Measurements from ENCODE around the gene CNRIP1.
"Not testable (repeated sequence)": the region's sequence is repeated elsewhere in the genome, so short reads cannot be mapped to it uniquely, and the experiment has no call there.

The CNRIP1 gene, protein sequence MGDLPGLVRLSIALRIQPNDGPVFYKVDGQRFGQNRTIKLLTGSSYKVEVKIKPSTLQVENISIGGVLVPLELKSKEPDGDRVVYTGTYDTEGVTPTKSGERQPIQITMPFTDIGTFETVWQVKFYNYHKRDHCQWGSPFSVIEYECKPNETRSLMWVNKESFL
- 0.15 to 9.0 reads per million in 2 donors for total RNA-seq

DNA sequence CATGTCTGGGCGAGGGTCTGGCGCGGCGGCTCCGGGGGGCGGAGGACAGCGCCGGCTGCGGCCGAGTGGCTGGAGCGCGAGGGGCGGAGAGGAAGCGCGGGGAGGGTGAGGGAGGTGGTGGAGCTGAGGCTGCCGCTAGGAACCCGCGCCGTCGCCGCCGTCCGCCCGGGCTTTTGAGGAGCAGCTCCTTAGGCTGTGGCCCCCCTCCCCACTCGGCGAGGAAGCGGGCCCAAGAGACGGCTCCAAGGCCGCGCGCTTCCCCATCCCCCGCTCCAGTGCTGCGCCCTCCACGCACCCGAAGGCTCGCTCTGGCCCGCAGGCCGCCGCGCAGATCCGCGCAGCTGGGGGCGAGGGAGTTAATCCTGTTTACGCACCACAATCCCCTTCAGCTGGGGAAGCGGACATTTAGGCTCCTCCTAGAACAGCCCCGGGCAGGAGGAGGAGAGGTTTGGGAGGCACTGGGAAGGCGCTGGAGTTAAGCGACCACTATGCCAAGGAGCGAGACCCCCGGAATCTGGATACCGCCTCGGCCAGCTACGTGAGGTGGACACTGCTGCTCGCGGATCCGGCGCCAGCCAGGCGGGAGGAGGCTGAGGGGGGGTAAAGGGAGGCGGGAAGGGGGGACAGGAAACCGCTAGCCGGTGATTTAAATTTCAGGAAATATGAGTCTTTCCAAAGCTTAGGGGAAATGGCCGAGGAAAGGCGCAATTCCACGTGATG lies at the start of gene CNRIP1:
Gene CNRIP1, minus strand, starts transcription at position 552 of the 720 bp plus-strand sequence. Its CDS starts 549 bp downstream, at position 3.
- DNase-seq, result peak; percentile 17

DNA sequence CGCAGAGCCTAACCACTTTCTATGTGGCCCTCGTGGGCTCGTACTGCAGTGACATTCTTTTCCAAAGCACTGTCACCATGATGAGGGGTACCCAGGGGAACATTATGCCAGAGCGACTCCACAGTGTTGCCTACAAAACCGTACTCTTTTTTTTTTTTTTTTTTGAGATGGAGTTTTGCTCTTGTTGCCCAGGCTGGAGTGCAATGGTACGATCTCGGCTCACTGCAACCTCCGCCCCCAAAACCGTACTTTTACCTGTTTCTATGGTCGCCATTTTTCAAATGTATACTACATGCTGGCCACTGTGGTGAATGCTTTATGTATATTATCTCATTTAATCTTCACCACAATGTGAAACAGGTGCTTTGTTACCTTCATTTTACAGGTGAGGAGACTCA lies 49.6 kb upstream of the CNRIP1 start:
- no peak for DNase-seq

DNA sequence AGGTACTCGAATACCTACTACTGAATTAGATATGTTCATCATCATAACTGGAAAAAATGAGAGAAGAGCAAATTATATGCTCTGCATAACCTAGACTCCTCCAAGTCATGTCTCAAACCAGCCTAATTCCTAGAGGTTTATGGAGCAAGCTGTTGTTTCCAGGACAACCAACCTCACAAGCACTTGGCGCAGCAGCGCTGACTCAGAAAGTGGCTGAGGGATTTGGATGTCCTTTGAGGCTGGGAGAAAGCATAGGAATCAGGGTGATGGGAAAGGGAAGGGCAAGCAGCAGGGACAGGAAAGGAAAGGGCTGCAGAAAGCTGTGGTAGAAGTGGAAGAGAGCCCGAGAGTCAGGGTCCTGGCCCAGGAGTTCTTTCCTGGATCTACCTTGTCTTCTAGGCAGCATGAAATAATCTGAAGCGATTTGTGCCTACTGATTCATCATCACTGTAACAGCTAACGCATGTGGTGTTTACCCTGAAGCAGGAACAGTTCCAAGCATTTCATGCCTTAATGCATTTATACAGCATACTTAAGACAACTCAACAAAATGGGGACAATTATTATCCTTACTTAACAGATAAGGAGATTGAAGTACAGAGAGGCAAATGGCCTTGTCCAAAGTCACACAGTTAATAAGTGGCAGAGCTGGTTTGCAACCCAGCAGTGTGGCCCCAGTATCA lies 49.0 kb upstream of the CNRIP1 start:
- DNase-seq, result no peak

DNA sequence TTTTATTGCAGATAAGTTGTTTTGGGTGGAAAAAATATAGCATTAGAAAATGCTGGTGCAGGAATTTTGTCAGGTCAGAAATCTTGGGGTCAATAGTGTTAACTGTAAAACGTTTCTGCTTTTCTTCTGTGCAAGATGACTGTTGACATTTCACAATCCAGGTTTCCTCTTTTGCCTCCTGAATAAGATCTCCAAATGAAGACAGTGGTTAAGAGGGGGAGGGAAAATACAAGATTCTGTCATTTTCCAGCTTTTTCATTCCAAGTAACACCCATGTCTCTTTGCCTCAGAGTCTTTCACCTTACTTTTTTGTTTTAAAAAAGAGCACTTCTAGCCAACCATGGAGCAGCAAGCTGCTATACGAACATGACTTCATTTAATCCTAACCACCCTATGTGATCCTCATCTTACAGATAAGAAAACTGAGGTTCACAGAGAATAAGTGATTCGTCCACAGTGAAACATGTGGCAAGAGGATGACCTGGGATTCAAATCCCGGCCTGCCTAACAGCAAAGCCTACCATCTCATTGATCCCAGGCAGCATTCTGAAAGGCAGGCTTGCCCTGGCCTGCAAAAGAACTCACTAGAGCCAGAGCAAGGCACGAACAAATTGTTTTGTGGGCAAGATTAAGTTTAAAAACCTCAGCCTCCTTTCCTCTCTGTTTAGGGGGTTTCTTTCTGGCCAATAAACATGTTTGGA lies 48.4 kb upstream of the CNRIP1 start:
- DNase-seq, result no peak

DNA sequence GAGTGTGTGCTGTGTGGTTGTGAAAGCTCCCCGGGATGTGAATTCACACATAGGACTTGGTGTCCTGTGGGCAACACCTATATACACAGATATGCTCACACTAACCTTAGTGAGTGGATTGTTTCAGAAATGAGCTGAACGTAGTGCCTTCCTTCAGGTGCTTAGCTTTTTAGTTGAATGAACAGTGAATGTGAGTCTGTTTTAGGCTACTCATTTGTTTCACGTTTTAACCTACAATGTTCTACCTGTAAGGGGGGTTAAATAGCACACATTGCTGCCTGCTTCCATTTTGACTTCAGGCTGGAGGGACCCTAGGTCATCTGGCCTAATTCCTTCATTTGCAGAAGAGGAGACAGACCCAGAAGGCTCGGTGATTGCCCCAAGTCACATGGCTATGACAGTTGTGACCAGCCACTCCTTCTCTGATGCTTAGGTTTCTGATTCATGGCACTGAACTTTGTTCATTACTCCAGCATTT lies 46.4 kb upstream of the CNRIP1 start:
- DNase-seq, result no peak

DNA sequence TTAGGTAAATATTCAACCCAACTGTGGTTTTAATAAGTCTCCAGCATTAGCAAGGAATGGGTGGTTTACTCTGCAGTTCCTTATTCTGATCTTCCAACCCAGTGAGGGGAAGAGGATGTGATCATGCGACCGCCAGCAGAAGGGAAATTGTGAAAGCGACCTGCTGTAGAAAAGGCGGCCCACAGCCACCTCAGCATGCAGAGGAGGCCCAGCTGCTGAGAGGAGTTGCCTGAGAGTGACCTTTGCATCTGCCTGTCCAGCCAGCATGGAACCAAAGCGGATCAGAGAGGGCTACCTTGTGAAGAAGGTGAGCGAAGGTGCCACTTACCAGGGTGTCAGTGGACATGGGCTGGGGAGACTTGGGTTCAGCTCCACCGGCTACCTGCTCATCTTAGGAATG lies 45.3 kb upstream of the CNRIP1 start, which contains the start of gene PLEK:
Gene PLEK, plus strand, starts transcription at position 196 of the 400 bp plus-strand sequence. Its CDS starts 70 bp downstream, at position 266.
- DNase-seq, result no peak

DNA sequence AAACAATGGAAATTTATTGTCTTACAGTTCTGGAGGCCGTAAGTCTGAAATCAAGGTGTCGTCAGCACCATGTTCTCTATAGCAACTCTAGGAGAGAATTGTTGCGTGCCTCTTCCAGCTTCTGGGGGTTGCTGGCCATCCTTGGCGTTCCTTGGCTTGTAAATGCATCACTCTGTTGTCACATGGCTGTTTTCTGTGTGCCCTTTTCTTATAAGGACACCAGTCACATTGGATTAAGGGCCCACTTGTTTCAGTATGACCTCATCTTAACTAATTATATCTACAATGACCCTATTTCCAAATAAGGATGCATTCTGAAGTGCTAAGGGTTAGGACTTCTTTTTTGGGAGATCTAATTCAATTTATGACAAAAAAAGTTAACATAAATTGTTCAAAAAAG lies 44.0 kb upstream of the CNRIP1 start:
- no peak for DNase-seq

DNA sequence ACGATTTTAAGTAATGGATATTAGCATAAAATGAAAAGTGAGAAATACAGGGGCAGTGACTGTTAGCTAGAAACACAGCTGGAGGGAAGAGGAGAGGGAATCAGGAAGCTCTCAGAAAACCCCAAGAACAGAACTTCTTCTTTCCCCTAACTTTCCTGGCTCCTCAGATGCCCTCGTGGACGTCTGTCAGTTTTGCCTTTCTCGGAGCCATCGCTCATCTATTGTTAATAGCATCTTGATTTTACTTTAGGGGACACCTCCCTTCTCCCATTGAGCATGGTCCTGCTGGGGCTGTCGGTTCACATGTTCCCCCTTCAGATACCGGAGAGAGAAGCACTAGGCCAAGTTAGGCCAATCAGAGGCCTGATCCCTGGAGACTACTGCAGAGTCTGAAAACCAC lies 43.0 kb upstream of the CNRIP1 start:
- no peak for DNase-seq

DNA sequence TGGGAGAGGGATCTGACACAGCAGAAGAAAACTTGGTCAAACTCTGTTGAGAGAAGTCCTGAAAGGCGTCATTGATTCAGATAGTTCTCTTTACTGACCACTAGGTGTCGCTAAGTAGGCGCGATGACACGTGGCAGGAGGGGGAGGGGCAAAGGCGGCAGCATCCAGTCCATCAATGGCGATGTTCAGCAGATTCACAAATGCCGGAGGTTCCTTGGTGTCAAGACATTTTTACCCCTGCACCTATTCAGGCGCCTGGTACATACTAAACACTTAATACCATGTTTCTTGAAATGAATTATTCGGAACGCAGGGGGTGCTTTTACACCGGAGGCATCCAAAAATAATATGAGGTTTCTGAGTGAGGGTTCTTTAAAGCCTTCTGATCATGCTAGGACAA lies 42.3 kb upstream of the CNRIP1 start:
- DNase-seq, result peak; percentile 19

DNA sequence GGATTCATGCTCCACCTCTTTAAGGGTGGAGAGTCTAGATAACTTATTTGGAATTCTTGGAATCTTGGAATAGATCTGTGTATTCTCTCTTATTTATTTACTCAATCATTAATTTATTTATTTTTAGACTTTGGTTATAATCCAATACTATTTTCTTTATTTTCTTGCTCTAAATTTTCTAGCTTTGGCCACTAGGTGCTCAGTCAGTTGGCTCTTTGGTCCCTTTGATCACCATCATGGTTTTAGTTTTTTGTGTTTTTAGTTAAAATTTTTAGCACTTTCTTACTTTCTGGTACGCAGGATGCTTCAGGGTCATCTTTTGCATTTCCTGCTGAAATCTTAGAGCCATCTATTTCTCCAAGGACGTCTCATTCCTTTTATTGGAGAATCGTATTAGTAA lies 40.1 kb upstream of the CNRIP1 start:
- DNase-seq, result no peak

DNA sequence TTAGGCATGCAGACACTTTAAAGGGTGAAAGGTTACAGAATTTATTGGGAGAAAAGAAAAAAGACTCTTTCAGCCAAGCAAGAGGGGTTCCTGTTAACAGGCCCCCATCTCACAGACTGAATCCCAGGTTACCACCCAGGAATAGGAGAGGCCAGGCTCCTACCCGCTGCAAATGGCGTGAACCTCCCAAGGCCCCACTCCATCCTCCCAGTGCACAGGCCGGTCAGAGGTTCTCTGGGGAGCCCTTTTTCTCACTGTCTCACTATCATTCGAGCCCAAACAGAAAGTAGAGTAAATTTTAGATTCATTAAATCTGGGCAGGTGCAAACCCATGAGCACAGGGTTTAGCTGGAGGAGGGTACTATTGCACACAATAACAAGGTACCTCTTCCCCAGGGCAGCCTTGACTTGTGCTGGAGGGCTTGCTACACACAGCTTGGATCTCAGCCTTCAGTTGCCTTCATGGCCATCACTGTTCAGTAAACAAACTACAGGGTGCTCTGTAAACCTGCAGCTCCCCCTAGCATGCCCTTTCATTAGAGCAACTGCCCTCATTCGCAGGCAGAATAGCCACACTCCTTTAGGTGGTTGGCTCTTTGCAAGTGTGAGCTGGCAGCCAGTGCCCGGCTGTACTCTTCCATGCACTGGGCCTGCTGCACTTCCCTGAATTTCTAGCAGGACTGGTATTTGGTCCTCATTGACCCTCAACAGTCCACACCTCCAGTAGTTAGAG lies 38.0 kb upstream of the CNRIP1 start:
- DNase-seq, result no peak

DNA sequence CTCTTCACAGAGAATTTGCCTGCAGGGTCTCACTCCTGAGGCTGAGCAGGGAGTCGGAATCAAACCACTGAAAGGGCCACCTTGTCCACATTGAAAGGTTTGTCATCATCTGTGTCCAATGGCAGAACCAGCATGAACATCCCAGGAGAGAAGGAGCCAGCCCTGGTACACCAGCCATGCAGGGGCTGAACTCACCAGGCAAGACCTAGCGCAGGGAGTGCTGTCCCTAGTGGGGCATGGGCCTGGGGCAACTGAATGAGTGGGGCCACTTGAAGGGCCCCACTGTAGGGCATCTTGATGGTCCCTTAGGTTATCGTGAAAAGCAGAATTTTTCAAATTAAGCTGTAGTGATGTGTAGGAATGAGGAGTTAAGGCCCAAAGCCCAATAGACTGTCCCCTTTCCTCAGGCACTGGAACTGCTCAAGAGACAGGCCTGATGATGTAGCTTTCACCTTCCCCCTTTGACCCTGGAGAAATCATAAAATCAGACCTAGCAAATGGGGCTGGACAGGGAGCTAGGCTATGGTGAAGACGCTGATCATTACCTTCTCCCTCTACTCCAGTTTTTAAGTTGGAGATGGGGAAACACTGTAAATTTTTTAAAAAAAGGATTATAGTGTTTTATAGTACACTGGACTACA lies 37.0 kb upstream of the CNRIP1 start:
- DNase-seq, result no peak

DNA sequence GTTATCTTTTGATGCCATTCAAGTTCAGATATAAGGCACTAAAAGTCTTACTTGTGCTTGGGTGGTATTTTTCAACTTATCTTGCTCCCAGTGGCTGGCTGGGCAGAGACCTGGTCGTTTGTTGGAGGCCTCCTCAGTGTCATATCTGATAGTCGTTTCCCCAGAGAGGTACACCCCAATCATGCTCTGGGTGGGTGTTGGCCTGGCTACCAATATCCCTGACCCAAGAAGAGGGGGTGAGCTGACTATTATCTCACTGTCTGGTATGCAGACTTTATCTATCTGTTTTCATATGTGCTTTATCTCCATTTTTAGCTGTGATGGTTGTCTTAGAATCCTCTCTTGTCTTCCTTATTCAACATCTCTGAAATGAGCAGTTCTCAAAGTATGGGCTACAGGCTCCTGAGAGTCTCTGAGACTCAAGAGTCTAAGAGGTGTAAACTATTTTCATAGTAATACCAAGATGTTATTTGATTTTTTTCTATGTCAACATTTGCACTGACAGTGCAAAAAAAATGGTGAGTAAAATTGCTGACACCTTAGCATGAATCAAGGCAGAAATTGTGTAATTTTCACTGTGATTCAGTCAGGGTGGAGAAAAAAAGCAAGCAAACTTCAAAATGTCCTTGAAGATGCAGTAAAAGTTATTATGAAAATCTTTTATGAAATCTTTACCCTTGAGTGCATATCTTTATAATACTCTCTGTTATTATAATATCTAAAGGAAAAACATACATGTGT lies 33.1 kb upstream of the CNRIP1 start:
- DNase-seq, result no peak

DNA sequence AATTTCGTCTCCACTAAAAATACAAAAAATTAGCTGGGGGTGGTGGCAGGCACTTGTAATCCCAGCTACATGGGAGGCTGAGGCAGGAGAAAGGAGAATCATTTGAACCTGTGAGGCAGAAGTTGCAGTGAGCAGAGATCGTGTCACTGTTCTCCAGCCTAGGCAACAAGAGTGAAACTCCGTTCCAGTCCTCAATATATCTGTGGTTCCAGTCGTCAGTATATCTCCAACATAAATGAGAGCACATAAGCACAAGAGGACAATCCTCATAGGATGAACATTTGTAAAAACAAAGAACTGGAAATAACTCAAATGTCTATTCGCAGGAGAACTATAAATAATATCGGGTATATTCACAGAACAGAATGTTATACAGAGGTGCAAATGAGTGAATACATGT lies 32.2 kb upstream of the CNRIP1 start:
- no peak for DNase-seq

DNA sequence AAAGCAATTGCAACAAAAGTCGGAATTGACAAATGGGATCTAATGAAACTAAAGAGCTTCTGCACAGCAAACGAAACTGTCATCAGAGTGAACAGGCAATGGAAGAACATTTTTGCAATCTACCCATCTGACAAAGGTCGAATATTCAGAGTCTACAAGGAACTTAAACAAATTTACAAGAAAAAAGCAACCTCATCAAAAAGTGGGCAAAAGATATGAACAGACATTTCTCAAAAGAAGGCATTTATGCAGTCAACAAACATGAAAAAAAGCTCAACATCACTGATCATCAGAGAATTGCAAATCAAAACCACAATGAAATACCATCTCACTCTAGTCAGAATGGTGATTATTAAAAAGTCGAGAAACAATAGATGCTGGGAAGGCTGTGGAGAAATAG lies 29.3 kb upstream of the CNRIP1 start:
- DNase-seq, result not testable (repeated sequence)

DNA sequence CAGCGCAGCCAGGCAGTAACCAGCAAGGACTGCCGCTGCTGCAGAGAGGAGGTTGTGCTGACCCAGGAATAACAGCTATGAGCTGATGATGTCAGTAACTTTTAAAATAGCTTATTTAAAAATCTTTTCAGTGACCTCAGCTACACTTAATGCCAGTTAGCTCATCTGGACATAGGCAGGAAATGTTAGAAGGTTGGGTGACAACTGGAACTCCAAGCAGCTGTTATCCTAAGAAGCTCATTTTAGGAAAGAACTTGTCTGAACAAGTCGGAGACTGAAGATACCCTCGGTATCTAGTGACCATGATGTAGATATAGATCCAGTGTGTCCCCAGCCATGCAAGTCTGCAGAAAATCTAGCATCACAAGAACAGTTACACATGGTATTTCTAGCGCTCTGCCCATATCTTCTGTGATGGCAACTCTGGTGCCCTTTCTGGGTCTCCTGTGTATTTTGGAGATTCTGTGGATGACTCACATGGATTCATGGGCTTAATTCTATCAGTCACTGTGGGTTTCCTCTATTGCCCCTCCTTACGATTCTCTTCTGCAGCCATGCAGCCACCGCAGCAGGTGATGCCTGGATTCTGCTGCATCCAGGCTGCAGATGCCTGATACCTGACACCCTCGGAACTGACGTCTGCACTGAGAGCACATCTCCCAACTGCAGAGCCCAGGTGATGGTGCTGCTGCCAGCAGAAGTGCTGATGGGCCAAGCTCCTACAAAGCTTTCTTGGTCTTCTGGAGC lies 25.6 kb upstream of the CNRIP1 start:
- no peak for DNase-seq

DNA sequence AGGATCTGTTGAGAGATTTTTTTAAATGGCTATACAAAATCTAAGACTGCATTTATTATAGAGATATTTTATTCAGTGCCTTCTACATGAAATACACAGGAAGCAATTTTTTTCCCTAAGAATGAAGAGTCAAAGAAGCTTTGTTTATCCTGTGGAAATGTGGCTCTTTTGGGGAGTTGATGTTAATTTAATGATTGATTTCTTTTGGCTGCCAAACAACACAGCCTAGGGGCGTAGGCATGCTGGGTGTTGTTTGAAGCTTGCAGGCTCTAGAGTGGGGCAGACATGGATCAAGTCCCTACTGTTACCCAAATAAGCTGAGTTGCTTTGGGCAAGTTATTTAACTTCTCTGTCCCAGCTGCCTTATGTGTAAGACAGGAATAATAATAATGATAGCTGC lies 24.3 kb upstream of the CNRIP1 start:
- DNase-seq, result no peak

DNA sequence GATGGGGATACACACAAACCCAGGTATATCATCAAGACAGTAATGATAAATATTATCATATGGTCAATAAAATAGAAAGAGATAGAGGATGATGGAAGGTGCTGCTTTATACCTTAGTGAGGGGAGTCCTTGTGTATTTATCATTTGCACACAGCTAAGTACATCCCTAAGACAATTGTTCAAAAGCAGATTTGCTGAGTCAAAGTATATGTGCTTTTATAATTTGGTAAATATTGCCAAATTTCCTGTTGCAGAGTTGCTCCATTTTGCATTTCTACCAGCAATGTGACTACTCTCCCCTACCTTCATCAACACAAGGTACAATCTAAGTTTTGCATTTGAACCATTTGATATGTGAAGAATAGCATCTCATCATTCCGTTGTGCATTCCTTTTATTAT lies 22.7 kb upstream of the CNRIP1 start:
- no peak for DNase-seq

DNA sequence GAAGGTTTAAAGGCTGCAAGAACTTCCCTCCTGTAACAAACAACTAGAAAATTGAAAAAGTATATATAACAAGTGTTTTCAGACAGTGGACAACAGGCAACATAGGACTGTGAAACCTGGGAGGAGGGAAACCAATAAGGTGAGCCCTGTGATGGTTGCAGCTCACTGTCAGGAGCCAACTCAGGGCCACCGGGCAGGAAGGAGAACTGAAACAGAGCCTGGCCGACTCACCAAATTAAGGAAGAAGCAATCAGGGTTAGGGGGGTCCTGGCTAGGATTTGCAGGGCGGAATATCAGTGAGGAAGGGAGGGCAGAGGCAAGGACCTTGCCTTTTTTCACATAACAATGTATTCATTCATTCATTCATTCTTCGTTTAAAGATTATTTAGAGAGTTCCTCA lies 21.8 kb upstream of the CNRIP1 start:
- no peak for DNase-seq

DNA sequence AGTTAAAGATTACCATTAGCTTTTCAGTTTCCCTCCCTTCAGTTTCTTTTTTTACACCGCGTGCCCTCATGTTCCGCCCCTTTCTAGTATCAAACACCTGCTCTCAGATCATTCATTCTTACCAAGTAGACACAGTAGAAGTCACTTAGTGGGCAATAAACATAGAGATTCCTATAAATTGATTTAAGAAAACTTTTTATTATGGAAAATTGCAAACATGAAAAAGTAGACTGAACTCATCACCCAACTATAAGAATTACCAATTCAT lies 21.2 kb upstream of the CNRIP1 start:
- DNase-seq, result no peak

Measured in activated gamma-delta T cell (primary cell).